K562 (cell line): ENCODE measurements around the gene FARP2. TPM values are rescaled to one million over a fixed set of nuclear protein-coding genes. Genes with fewer than 3 reads are reported as not detected.

Source experiments
- ATAC-seq: fragments of 200-7000 bp; cut with Tn5 transposase; 3 replicates; pipeline ENCODE4 v1.9.1; 2020; ENCODE audit warnings: moderate library complexity
- BruUV-seq: library from RNA; stranded (reverse); fragments of 400-500 nt; replicated peaks from 2 replicates; lab custom pipeline; 2021; lab: Mats Ljungman, UMichigan
- CTCF ChIA-PET: fragments of 300-600 bp; formaldehyde crosslinking; extraction: SDS; loops from one replicate; lab custom pipeline; 2021; ENCODE audit warnings: low intra/inter-chr PET ratio; lab: Yijun Ruan, JAX
- POLR2A ChIA-PET: fragments of 300-600, 350-650 bp; sonication (Branson Sonifier 250); formaldehyde crosslinking; extraction: SDS; loops from one replicate; lab custom pipeline; 2021; ENCODE audit warnings: antibody characterized with exemption, inconsistent platforms; lab: Yijun Ruan, JAX
- DNase-seq, 4 experiments: peaks; one replicate each; pipeline versions ENCODE4 v3.0.0 to v3.0.0-alpha.2; 2011 to 2018; ENCODE audit warnings: low spot score in 3 of 4, mixed read lengths in 3 of 4; ENCODE audit errors: extremely low read depth in 1 of 4
- FAIRE-seq: peaks from 2 replicates; lab custom pipeline; 2011; peaks lifted over from hg19 to GRCh38; lab: Jason Lieb, UNC
- H2AFZ ChIP-seq: 2 replicates; pipeline ENCODE4 v1.6.0; 2011; ENCODE audit warnings: low read depth, low read length, control low read depth, inconsistent platforms
- H3K27ac ChIP-seq: fragments of 200-600 bp; 3 replicates; pipeline ENCODE4 v1.8.0; 2011; ENCODE audit warnings: low read depth, mild to moderate bottlenecking, control low read depth, inconsistent platforms, low read length, moderate library complexity, mixed read lengths; ENCODE audit errors: extremely low read depth
- H3K27me3 ChIP-seq, 2 experiments: fragments of 300-600 bp in 1 of 2; 2 replicates in 1 of 2; 3 replicates in 1 of 2; pipeline versions ENCODE4 v1.6.0 to v1.8.0; 2011; ENCODE audit warnings: inconsistent platforms in 2 of 2, low read length in 2 of 2, mild to moderate bottlenecking in 1 of 2, mixed read lengths in 1 of 2, moderate library complexity in 1 of 2; ENCODE audit not compliant: control insufficient read depth in 2 of 2, insufficient read depth in 2 of 2
- H3K36me3 ChIP-seq: fragments of 300-600 bp; 3 replicates; pipeline ENCODE4 v1.8.0; 2011; ENCODE audit warnings: mild to moderate bottlenecking, low read length, inconsistent platforms; ENCODE audit not compliant: control insufficient read depth, insufficient read depth
- H3K4me1 ChIP-seq, 2 experiments: fragments of 200-600 bp in 1 of 2; replicated peaks in 1 of 2; 2 replicates in 1 of 2; 3 replicates in 1 of 2; pipeline versions ENCODE4 v1.5.1 to v1.8.0; 2011; ENCODE audit warnings: inconsistent platforms in 2 of 2, low read length in 2 of 2, mild to moderate bottlenecking in 1 of 2, mixed read lengths in 1 of 2, moderate library complexity in 1 of 2; ENCODE audit not compliant: control insufficient read depth in 2 of 2, insufficient read depth in 2 of 2
- H3K4me2 ChIP-seq: 2 replicates; pipeline ENCODE4 v1.6.1; 2011; ENCODE audit warnings: low read length, control low read depth, inconsistent platforms, mixed read lengths; ENCODE audit not compliant: insufficient read depth
- H3K4me3 ChIP-seq: fragments of 200-600 bp; sonication (generic), shearing (Covaris generic); 2 replicates; pipeline ENCODE4 v1.5.1; 2016; ENCODE audit warnings: control low read depth, inconsistent platforms
- H3K79me2 ChIP-seq: fragments of 200-600 bp; 3 replicates; pipeline ENCODE4 v1.8.0; 2011; ENCODE audit warnings: low read length, inconsistent platforms; ENCODE audit not compliant: control insufficient read depth, insufficient read depth
- H3K9ac ChIP-seq, 2 experiments: 2 replicates each; pipeline versions ENCODE4 v1.6.0 to v1.6.1; 2011; ENCODE audit warnings: low read depth in 2 of 2, low read length in 2 of 2, control low read depth in 1 of 2, inconsistent platforms in 1 of 2, mild to moderate bottlenecking in 1 of 2, mixed read lengths in 1 of 2; ENCODE audit not compliant: insufficient read depth in 1 of 2
- H3K9me1 ChIP-seq: one replicate; pipeline ENCODE4 v1.6.0; 2011; ENCODE audit warnings: inconsistent platforms, mild to moderate bottlenecking, low read length, moderate library complexity; ENCODE audit not compliant: control insufficient read depth, insufficient read depth
- H3K9me3 ChIP-seq: replicated peaks from 2 replicates; pipeline ENCODE4 v1.5.1; 2011; ENCODE audit warnings: low read depth, low read length, inconsistent platforms; ENCODE audit not compliant: control insufficient read depth, insufficient read depth
- H4K20me1 ChIP-seq: replicated peaks from 2 replicates; pipeline ENCODE4 v1.6.1; 2011; ENCODE audit warnings: low read length, inconsistent platforms, mixed read lengths; ENCODE audit not compliant: control insufficient read depth, insufficient read depth
- BRD4 ChIP-seq: fragments of 200-600 bp; sonication (generic); IDR thresholded peaks from 2 replicates; pipeline ENCODE4 v1.6.1; 2017; ENCODE audit warnings: inconsistent platforms
- CEBPG ChIP-seq, 3 experiments: fragments of 200-800 bp in 1 of 3; sonication (Bioruptor generic) in 1 of 3; sonication (generic) in 1 of 3; formaldehyde crosslinking in 1 of 3; IDR thresholded peaks in 2 of 3; conservative IDR thresholded peaks in 1 of 3; 2 replicates each; pipeline versions ENCODE4 v1.6.1 to v1.8.0; 2016 to 2022; ENCODE audit warnings: missing compliant biosample characterization in 2 of 3, missing genetic modification characterization in 2 of 3, mild to moderate bottlenecking in 1 of 3, missing genetic modification reagents in 1 of 3
- COPS2 ChIP-seq: fragments of 450-650 bp; conservative IDR thresholded peaks from 2 replicates; pipeline ENCODE4 v1.6.1; 2016; ENCODE audit warnings: mild to moderate bottlenecking, moderate library complexity
- E2F4 ChIP-seq: sonication (generic); formaldehyde crosslinking; IDR thresholded peaks from 2 replicates; pipeline ENCODE4 v1.8.0; 2022; ENCODE audit warnings: mild to moderate bottlenecking, low read depth, missing genetic modification reagents
- GABPA ChIP-seq: fragments of 200-800 bp; sonication (Bioruptor generic); conservative IDR thresholded peaks from 2 replicates; pipeline ENCODE4 v1.6.1; 2016; ENCODE audit warnings: low read depth, missing genetic modification characterization, missing compliant biosample characterization
- GABPB1 ChIP-seq: sonication (generic); formaldehyde crosslinking; IDR thresholded peaks from 2 replicates; pipeline ENCODE4 v1.8.0; 2022; ENCODE audit warnings: mild to moderate bottlenecking, missing genetic modification reagents
- MEF2D ChIP-seq: conservative IDR thresholded peaks from 2 replicates; pipeline ENCODE4 v1.6.1; 2016; ENCODE audit warnings: low read depth, missing genetic modification characterization, missing compliant biosample characterization
- POLR2AphosphoS2 ChIP-seq: IDR thresholded peaks from 2 replicates; pipeline ENCODE4 v1.6.1; 2012; ENCODE audit warnings: low read length, improper control_type of control experiment
- PRDM10 ChIP-seq: fragments of 450-650 bp; IDR thresholded peaks from 2 replicates; pipeline ENCODE4 v1.6.1; 2018; ENCODE audit not compliant: partially characterized antibody
- RBM14 ChIP-seq: fragments of 200-400 bp; formaldehyde crosslinking; IDR thresholded peaks from 2 replicates; pipeline ENCODE4 v1.6.1; 2018; ENCODE audit warnings: low read depth, mild to moderate bottlenecking, low read length, moderate library complexity, borderline replicate concordance; ENCODE audit not compliant: insufficient read depth
- SAP30 ChIP-seq: fragments of 200-600 bp; sonication (generic); IDR thresholded peaks from 2 replicates; pipeline ENCODE4 v1.6.1; 2012; ENCODE audit warnings: borderline replicate concordance, low read depth, mild to moderate bottlenecking, moderate library complexity, low read length, control low read depth, inconsistent platforms; ENCODE audit not compliant: insufficient read depth, poor library complexity, severe bottlenecking
- SNRNP70 ChIP-seq: fragments of 200-400 bp; formaldehyde crosslinking; optimal IDR thresholded peaks from 2 replicates; pipeline ENCODE3; 2017; ENCODE audit warnings: low read depth, low read length
- SOX6 ChIP-seq: fragments of 450-650 bp; IDR thresholded peaks from 2 replicates; pipeline ENCODE4 v1.6.1; 2014; ENCODE audit warnings: mild to moderate bottlenecking
- SREBF2 ChIP-seq: sonication (generic); formaldehyde crosslinking; IDR thresholded peaks from 2 replicates; pipeline ENCODE4 v1.4.0; 2020; ENCODE audit warnings: mild to moderate bottlenecking, missing genetic modification reagents
- SRSF1 ChIP-seq: fragments of 200-400 bp; formaldehyde crosslinking; IDR thresholded peaks from 2 replicates; pipeline ENCODE4 v1.6.1; 2017; ENCODE audit warnings: mild to moderate bottlenecking, low read depth, low read length, moderate library complexity
- TGIF2 ChIP-seq: sonication (generic); formaldehyde crosslinking; IDR thresholded peaks from 2 replicates; pipeline ENCODE4 v1.8.1; 2022; ENCODE audit warnings: mild to moderate bottlenecking, missing genetic modification reagents, moderate library complexity
- ZNF24 ChIP-seq: fragments of 450-650 bp; IDR thresholded peaks from 2 replicates; pipeline ENCODE4 v1.6.1; 2016
- ZNF77 ChIP-seq: fragments of 250-450 bp; sonication (Bioruptor Pico); IDR thresholded peaks from 2 replicates; pipeline ENCODE4 v1.5.0; 2020
- WGBS: fragments of 100-300 bp; shearing (Covaris generic); methylation state at CpG from one replicate; pipeline ENCODE4 v1.1.6; 2016; ENCODE audit warnings: low coverage, mixed read lengths; ENCODE audit not compliant: insufficient coverage; ENCODE audit errors: missing lambda C conversion rate; 5-methylcytosine and 5-hydroxymethylcytosine counted together
- in situ Hi-C: fragments of 300-500 bp; cut with MboI; formaldehyde crosslinking; loops from 4 replicates; pipeline ENCODE4 v1.15.0; 2018; ENCODE audit warnings: inconsistent platforms, mixed read lengths
- intact Hi-C: fragments of 100-400 bp; cut with micrococcal nuclease; formaldehyde crosslinking; loops from 2 replicates; pipeline ENCODE4 v1.14.2; 2022
- polyA plus RNA-seq, 8 experiments: library from polyadenylated mRNA; depleted of rRNA in 4 of 8; stranded (reverse) in 5 of 8; unstranded in 3 of 8; fragments of >200 nt; fragmentation: Nextera tagmentation in 2 of 8; fragmentation: Illumina TruSeq in 1 of 8; extraction: Ambion mirVana in 2 of 8; extraction: Trizol in 1 of 8; gene quantifications; 2 replicates each; pipeline versions ENCODE4 v1.2.1 to v1.2.3, GENCODE V29; 2011 to 2014; ENCODE audit warnings: inconsistent platforms in 1 of 8, missing spikeins in 1 of 8
- total RNA-seq, 7 experiments: library from RNA; depleted of rRNA in 6 of 7; stranded (reverse); fragments of >200 nt in 6 of 7; fragmentation: Illumina TruSeq in 2 of 7; extraction: Trizol in 2 of 7; gene quantifications; 2 replicates each; pipeline versions ENCODE4 v1.2.1 to v1.2.3, GENCODE V29; 2011 to 2021; ENCODE audit warnings: low replicate concordance in 1 of 7

The FARP2 gene
- total and polyA plus RNA-seq, 9 of the 15 experiments (the other 6 are each of a cell fraction or from before 2014, with no cell fraction given) = 4.1 to 38.1 (median 21.1) TPM

GRCh38 chr2:241358470-241358869 lies 2.4 kb downstream of the FARP2 start:
- no peaks in the 10 kb centered on the region for H3K27me3 ChIP-seq
- ATAC-seq (no peak), FAIRE-seq (no peak), DNase-seq (no peak)
- in situ Hi-C loops = no loop called here
- H3K4me3 ChIP-seq = no peak overlapping the region
- no peak overlapping the region for H2AFZ ChIP-seq
- peaks cover 50% of the 10 kb centered on the region for H3K79me2 ChIP-seq
- no peaks in the 10 kb centered on the region for H3K9me3 ChIP-seq
- peaks cover 16% of the 10 kb centered on the region; the same call in 2 of the 3 replicates for H3K36me3 ChIP-seq
- no peaks in the 10 kb centered on the region for H3K9me1 ChIP-seq
- no peak overlapping the region for H3K27ac ChIP-seq
- TF ChIP-seq GABPB1 (CRISPR knock-in tag) (no peak), TGIF2 (CRISPR knock-in tag) (no peak), SNRNP70 (no peak), COPS2 (no peak), E2F4 (CRISPR knock-in tag) (no peak), GABPA (tag) (no peak), ZNF24 (no peak), SREBF2 (no peak), SOX6 (no peak), MEF2D (tag) (no peak), SAP30 (no peak), RBM14 (no peak), POLR2AphosphoS2 (no peak), CEBPG (CRISPR knock-in tag; IDR thresholded peaks at IDR 0.05) (no peak), CEBPG (tag; conservative IDR thresholded peaks at IDR 0.05 in 1 of 2, IDR thresholded peaks at IDR 0.05 in 1 of 2) (no peak), PRDM10 (no peak), ZNF77 (CRISPR knock-in tag) (no peak), SRSF1 (no peak), BRD4 (no peak)
- TF ChIP-seq, all 486 proteins: peak for 0
- ChIA-PET POLR2A (interaction anchor here (1.4 kb wide), 1 partner anchor 8 kb away, joined by 7 read pairs; no protein-coding TSS in a partner anchor), CTCF (no interaction called here)
- no peak overlapping the region for H3K4me2 ChIP-seq
- no TSS peak for BruUV-seq
- peaks cover 12 to 16% of the 10 kb centered on the region in 2 experiments; a peak in 4 of 5 replicates for H3K4me1 ChIP-seq
- no peak overlapping the region for H3K9ac ChIP-seq
- WGBS = 63% methylated on average over 5 of the region's 5 CpGs
- peaks cover 15% of the 10 kb centered on the region for H4K20me1 ChIP-seq
- intact Hi-C loops = loop anchor here (1.0 kb wide), 1 partner anchor 8 kb away; no protein-coding TSS in a partner anchor
